Left kidney (tissue), 2 donors: ENCODE measurements around the gene GOT1. TPM values are rescaled to one million over a fixed set of nuclear protein-coding genes. Genes with fewer than 3 reads are reported as not detected.

Source experiments
- DNase-seq: peaks from one replicate; pipeline ENCODE4 v3.0.0-alpha.2; 2013
- polyA plus RNA-seq: library from polyadenylated mRNA; unstranded; fragments of 120-200 nt; gene quantifications from one replicate; pipeline ENCODE4 v1.2.1, GENCODE V29; 2013; ENCODE audit not compliant: insufficient read length

GOT1 gene
- polyA plus RNA-seq, 1 donor: 85.9 TPM

DNA sequence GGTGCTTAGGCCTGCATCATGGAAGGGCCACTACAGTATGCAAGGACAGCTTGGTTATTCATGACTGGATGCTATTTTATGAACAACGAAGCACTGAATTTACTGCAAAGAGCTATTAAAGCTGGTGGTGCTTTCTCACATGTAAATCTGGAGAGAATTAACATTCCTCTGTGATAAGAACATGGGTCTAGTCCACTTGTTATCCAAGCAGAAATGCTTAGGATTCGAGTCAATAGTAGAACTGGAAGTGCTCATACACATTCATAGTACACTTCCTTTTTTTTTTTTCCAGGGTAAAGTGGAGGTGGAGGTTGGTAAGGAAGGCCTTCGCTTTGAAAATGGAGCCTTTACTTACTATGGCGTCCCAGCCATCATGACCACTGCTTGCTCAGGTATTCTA is 66.3 kb downstream of the GOT1 start:
- no peak for DNase-seq

GRCh38 chr10:99360934-99361333 is 69.5 kb downstream of the GOT1 start:
- no peak for DNase-seq

- DNase-seq: no peak
These were observed 72.3 kb downstream of the GOT1 start for GRCh38 chr10:99358101-99358500.

- no peak for DNase-seq
These were observed 72.7 kb downstream of the GOT1 start for GRCh38 chr10:99357691-99358090.

- DNase-seq: no peak
These were observed 77.2 kb downstream of the GOT1 start for GRCh38 chr10:99353182-99353581.

DNA sequence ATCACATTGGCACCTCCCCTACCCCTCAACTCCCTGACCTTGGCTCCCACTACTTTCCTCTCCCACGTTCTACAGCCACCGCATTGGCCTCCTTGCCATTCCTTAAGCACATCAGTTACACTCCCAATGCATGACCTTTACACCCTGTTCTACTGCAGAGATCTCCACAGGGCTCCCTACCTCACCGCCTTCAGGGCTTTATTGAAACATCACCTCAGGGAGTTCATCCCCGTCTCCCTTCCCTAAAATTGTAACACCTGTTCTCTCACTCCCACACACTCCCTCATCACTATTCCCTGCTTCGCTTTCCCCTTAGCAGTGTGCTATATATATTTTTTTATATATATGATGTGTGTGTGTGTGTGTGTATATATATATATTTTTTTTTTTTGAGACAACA is 82.8 kb downstream of the GOT1 start:
- DNase-seq: no peak

Other genes with a start within 250 kb of the GOT1 start
- gene HPSE2, start 194.8 kb downstream of the GOT1 start, polyA plus RNA-seq: 0.81 TPM
- gene CNNM1, start 101.3 kb downstream of the GOT1 start, polyA plus RNA-seq: 1.8 TPM
- not detected for gene NKX2-3, start 102.3 kb upstream of the GOT1 start, polyA plus RNA-seq
- 45.7 TPM for gene SLC25A28, start 189.8 kb upstream of the GOT1 start, polyA plus RNA-seq
- gene ENTPD7, start 228.9 kb upstream of the GOT1 start, polyA plus RNA-seq: 22.6 TPM